ENCODE measurements around the gene CNTNAP2.
"Not testable (repeated sequence)": the region's sequence is repeated elsewhere in the genome, so short reads cannot be mapped to it uniquely, and the experiment has no call there.

GRCh38 chr7:148426393-148426792, 2309.8 kb downstream of the CNTNAP2 start:
- TF ChIP-seq CTCF (conservative IDR thresholded peaks at IDR 0.05; ENCODE audit: low read length); EZH2phosphoT487 (IDR thresholded peaks at IDR 0.05; ENCODE audit: borderline replicate concordance, low read depth, low read length): not testable (repeated sequence)
